Activated naive CD8-positive, alpha-beta T cell (primary cell): Measurements from ENCODE around the gene CUL9.

Source experiments
- H3K27ac Mint-ChIP-seq: one replicate; pipeline ENCODE4 v1.8.0; 2021; ENCODE audit warnings: mixed read lengths
- H3K27me3 Mint-ChIP-seq: one replicate; pipeline ENCODE4 v1.8.0; 2021; ENCODE audit warnings: mixed read lengths
- H3K36me3 Mint-ChIP-seq: one replicate; pipeline ENCODE4 v1.8.0; 2021; ENCODE audit warnings: mixed read lengths
- H3K4me1 Mint-ChIP-seq: one replicate; pipeline ENCODE4 v1.8.0; 2021; ENCODE audit warnings: low read depth, mixed read lengths
- H3K4me3 Mint-ChIP-seq: one replicate; pipeline ENCODE4 v1.8.0; 2021; ENCODE audit warnings: mild to moderate bottlenecking, mixed read lengths
- H3K9me3 Mint-ChIP-seq: one replicate; pipeline ENCODE4 v1.8.0; 2021; ENCODE audit warnings: low read depth, mixed read lengths

Gene CUL9

GRCh38 chr6:43181621-43181941, 415 bp upstream of the CUL9 start:
- Mint-ChIP-seq H3K4me3 (peak overlapping the region; percentile 98), H3K27me3 (no peaks in the 10 kb centered on the region), H3K36me3 (no peaks in the 10 kb centered on the region), H3K9me3 (no peaks in the 10 kb centered on the region), H3K4me1 (peaks cover 51% of the 10 kb centered on the region), H3K27ac (peak overlapping the region; percentile 96)

- H3K36me3 Mint-ChIP-seq: peaks cover 2% of the 10 kb centered on the region
- no peaks in the 10 kb centered on the region for H3K9me3 Mint-ChIP-seq
- H3K4me1 Mint-ChIP-seq: peaks cover 51% of the 10 kb centered on the region
- H3K27me3 Mint-ChIP-seq: no peaks in the 10 kb centered on the region
- H3K27ac Mint-ChIP-seq: peak overlapping the region; percentile 96
- H3K4me3 Mint-ChIP-seq: peak overlapping the region; percentile 98
Observed at GRCh38 chr6:43183441-43183840, 1.4 kb downstream of the CUL9 start.

- H3K36me3 Mint-ChIP-seq: peaks cover 6% of the 10 kb centered on the region
- H3K9me3 Mint-ChIP-seq: no peaks in the 10 kb centered on the region
- H3K4me3 Mint-ChIP-seq: peak overlapping the region; percentile 20
- H3K4me1 Mint-ChIP-seq: peaks cover 52% of the 10 kb centered on the region
- H3K27me3 Mint-ChIP-seq: no peaks in the 10 kb centered on the region
- peak overlapping the region; percentile 96 for H3K27ac Mint-ChIP-seq
Observed at GRCh38 chr6:43184268-43184985, 2.4 kb downstream of the CUL9 start.

GRCh38 chr6:43185391-43185985, 3.5 kb downstream of the CUL9 start:
- H3K36me3 Mint-ChIP-seq: peaks cover 6% of the 10 kb centered on the region
- no peaks in the 10 kb centered on the region for H3K9me3 Mint-ChIP-seq
- peaks cover 59% of the 10 kb centered on the region for H3K4me1 Mint-ChIP-seq

GRCh38 chr6:43186019-43186418, 4.0 kb downstream of the CUL9 start:
- Mint-ChIP-seq H3K4me3 (no peak overlapping the region), H3K4me1 (peaks cover 60% of the 10 kb centered on the region), H3K27ac (peak overlapping the region; percentile 76), H3K36me3 (peaks cover 8% of the 10 kb centered on the region), H3K9me3 (no peaks in the 10 kb centered on the region), H3K27me3 (no peaks in the 10 kb centered on the region)

More at GRCh38 chr6:43185391-43185985, 3.5 kb downstream of the CUL9 start:
- Mint-ChIP-seq H3K4me3 (peak overlapping the region; percentile 20), H3K27me3 (no peaks in the 10 kb centered on the region), H3K27ac (peak overlapping the region; percentile 81)

GRCh38 chr6:43186706-43187105, 4.7 kb downstream of the CUL9 start:
- no peaks in the 10 kb centered on the region for H3K9me3 Mint-ChIP-seq
- H3K27me3 Mint-ChIP-seq: no peaks in the 10 kb centered on the region
- H3K27ac Mint-ChIP-seq: peak overlapping the region; percentile 76
- H3K36me3 Mint-ChIP-seq: peaks cover 8% of the 10 kb centered on the region
- peak overlapping the region; percentile 25 for H3K4me3 Mint-ChIP-seq
- peaks cover 53% of the 10 kb centered on the region for H3K4me1 Mint-ChIP-seq

- no peaks in the 10 kb centered on the region for H3K9me3 Mint-ChIP-seq
- peaks cover 48% of the 10 kb centered on the region for H3K4me1 Mint-ChIP-seq
- no peak overlapping the region for H3K27ac Mint-ChIP-seq
- no peaks in the 10 kb centered on the region for H3K27me3 Mint-ChIP-seq
- no peak overlapping the region for H3K4me3 Mint-ChIP-seq
- peaks cover 11% of the 10 kb centered on the region for H3K36me3 Mint-ChIP-seq
Observed at GRCh38 chr6:43187821-43188220, 5.8 kb downstream of the CUL9 start.

- peaks cover 44% of the 10 kb centered on the region for H3K4me1 Mint-ChIP-seq
- H3K9me3 Mint-ChIP-seq: no peaks in the 10 kb centered on the region
- no peaks in the 10 kb centered on the region for H3K27me3 Mint-ChIP-seq
- peaks cover 15% of the 10 kb centered on the region for H3K36me3 Mint-ChIP-seq
- no peak overlapping the region for H3K4me3 Mint-ChIP-seq
- H3K27ac Mint-ChIP-seq: peak overlapping the region; percentile 28
Observed at GRCh38 chr6:43188426-43188825, 6.4 kb downstream of the CUL9 start.

GRCh38 chr6:43189776-43190304, 7.8 kb downstream of the CUL9 start:
- no peaks in the 10 kb centered on the region for H3K27me3 Mint-ChIP-seq
- no peak overlapping the region for H3K27ac Mint-ChIP-seq
- no peaks in the 10 kb centered on the region for H3K9me3 Mint-ChIP-seq
- H3K4me3 Mint-ChIP-seq: no peak overlapping the region
- peaks cover 30% of the 10 kb centered on the region for H3K4me1 Mint-ChIP-seq
- H3K36me3 Mint-ChIP-seq: peaks cover 15% of the 10 kb centered on the region

- H3K27ac Mint-ChIP-seq: no peak overlapping the region
- H3K36me3 Mint-ChIP-seq: peaks cover 24% of the 10 kb centered on the region
- no peaks in the 10 kb centered on the region for H3K27me3 Mint-ChIP-seq
- H3K4me3 Mint-ChIP-seq: no peak overlapping the region
- no peaks in the 10 kb centered on the region for H3K9me3 Mint-ChIP-seq
- H3K4me1 Mint-ChIP-seq: peaks cover 14% of the 10 kb centered on the region
Observed at GRCh38 chr6:43192911-43193310, 10.9 kb downstream of the CUL9 start.

- H3K36me3 Mint-ChIP-seq: peaks cover 20% of the 10 kb centered on the region
- H3K27me3 Mint-ChIP-seq: no peaks in the 10 kb centered on the region
- no peaks in the 10 kb centered on the region for H3K9me3 Mint-ChIP-seq
- H3K27ac Mint-ChIP-seq: no peak overlapping the region
- H3K4me3 Mint-ChIP-seq: no peak overlapping the region
- peaks cover 13% of the 10 kb centered on the region for H3K4me1 Mint-ChIP-seq
Observed at GRCh38 chr6:43193929-43194328, 11.9 kb downstream of the CUL9 start.

- no peaks in the 10 kb centered on the region for H3K9me3 Mint-ChIP-seq
- no peak overlapping the region for H3K4me3 Mint-ChIP-seq
- no peak overlapping the region for H3K27ac Mint-ChIP-seq
- H3K4me1 Mint-ChIP-seq: peaks cover 3% of the 10 kb centered on the region
- peaks cover 21% of the 10 kb centered on the region for H3K36me3 Mint-ChIP-seq
- no peaks in the 10 kb centered on the region for H3K27me3 Mint-ChIP-seq
Observed at GRCh38 chr6:43196337-43196736, 14.3 kb downstream of the CUL9 start.

- no peaks in the 10 kb centered on the region for H3K27me3 Mint-ChIP-seq
- peak overlapping the region; percentile 29 for H3K27ac Mint-ChIP-seq
- H3K36me3 Mint-ChIP-seq: peaks cover 14% of the 10 kb centered on the region
Observed at GRCh38 chr6:43199912-43200311, 17.9 kb downstream of the CUL9 start.

GRCh38 chr6:43200541-43200940, 18.5 kb downstream of the CUL9 start:
- Mint-ChIP-seq H3K27ac (peak overlapping the region; percentile 58), H3K9me3 (no peaks in the 10 kb centered on the region), H3K27me3 (no peaks in the 10 kb centered on the region), H3K4me3 (no peak overlapping the region), H3K4me1 (no peaks in the 10 kb centered on the region), H3K36me3 (peaks cover 11% of the 10 kb centered on the region)

More at GRCh38 chr6:43199912-43200311, 17.9 kb downstream of the CUL9 start:
- no peaks in the 10 kb centered on the region for H3K9me3 Mint-ChIP-seq
- no peaks in the 10 kb centered on the region for H3K4me1 Mint-ChIP-seq
- H3K4me3 Mint-ChIP-seq: no peak overlapping the region

- H3K9me3 Mint-ChIP-seq: no peaks in the 10 kb centered on the region
- no peak overlapping the region for H3K4me3 Mint-ChIP-seq
- no peak overlapping the region for H3K27ac Mint-ChIP-seq
- H3K36me3 Mint-ChIP-seq: peaks cover 5% of the 10 kb centered on the region
- no peaks in the 10 kb centered on the region for H3K4me1 Mint-ChIP-seq
- no peaks in the 10 kb centered on the region for H3K27me3 Mint-ChIP-seq
Observed at GRCh38 chr6:43202451-43202850, 20.5 kb downstream of the CUL9 start.
